ENCODE data around the gene NOTCH4. TPM values are rescaled to one million over a fixed set of nuclear protein-coding genes. Genes with fewer than 3 reads are reported as not detected.

Gene NOTCH4
- total RNA-seq, 4 donors from 2014 or later = 16.7 to 212 (median 47.0) TPM

GRCh38 chr6:32195902-32196681, 27.8 kb downstream of the NOTCH4 start:
- TF ChIP-seq CTCF (IDR thresholded peaks at IDR 0.05; ENCODE audit: low read depth) = no peak

- TF ChIP-seq CTCF (IDR thresholded peaks at IDR 0.05; ENCODE audit: low read depth) = no peak
Observed at GRCh38 chr6:32195652-32195901, 28.3 kb downstream of the NOTCH4 start.

- no peak for TF ChIP-seq CTCF (IDR thresholded peaks at IDR 0.05; ENCODE audit: low read depth)
Observed at GRCh38 chr6:32194825-32195651, 28.8 kb downstream of the NOTCH4 start.

GRCh38 chr6:32194388-32194787, 29.5 kb downstream of the NOTCH4 start:
- TF ChIP-seq CTCF (IDR thresholded peaks at IDR 0.05; ENCODE audit: low read depth) = no peak

GRCh38 chr6:32192608-32193039, 31.2 kb downstream of the NOTCH4 start, which contains the start of gene GPSM3:
TSS of gene GPSM3 (minus strand) at chr6:32192643. CDS start at chr6:32192513, 130 bp downstream.
- no peak for TF ChIP-seq CTCF (IDR thresholded peaks at IDR 0.05; ENCODE audit: low read depth)

- TF ChIP-seq CTCF (IDR thresholded peaks at IDR 0.05; ENCODE audit: low read depth) = no peak
Observed at GRCh38 chr6:32191696-32192607, 31.9 kb downstream of the NOTCH4 start.

Measured in subcutaneous adipose tissue (tissue), 4 donors.